Measurements from ENCODE around the gene XPR1.

DNA sequence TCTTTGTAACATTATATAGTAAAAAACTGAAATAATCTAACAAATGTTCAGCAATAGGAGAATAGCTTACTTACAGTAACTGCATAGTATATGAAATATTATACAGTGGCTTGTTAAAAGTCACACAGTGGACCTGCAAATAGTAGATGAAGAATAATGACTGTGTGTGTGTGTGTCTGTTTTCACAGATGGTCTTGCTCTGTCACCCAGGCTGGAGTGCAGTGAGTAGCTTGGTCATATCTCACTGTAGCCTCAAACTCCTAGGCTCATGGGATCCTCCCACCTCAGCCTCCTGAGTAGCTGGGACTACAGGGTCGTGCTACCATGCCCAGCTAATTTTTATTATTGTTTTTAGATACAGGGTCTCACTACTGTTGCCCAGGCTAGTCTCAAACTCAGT, 213.5 kb downstream of the XPR1 start:
- TF ChIP-seq CTCF (IDR thresholded peaks at IDR 0.05), result no peak
- no peak for TF ChIP-seq POLR2AphosphoS5 (IDR thresholded peaks at IDR 0.05)
- no peak for TF ChIP-seq POLR2A (IDR thresholded peaks at IDR 0.05)

Data from gastroesophageal sphincter (tissue), 3 donors.